ENCODE data around the gene CP. TPM values are rescaled to one million over a fixed set of nuclear protein-coding genes. Genes with fewer than 3 reads are reported as not detected.
"Not testable (repeated sequence)": the region's sequence is repeated elsewhere in the genome, so short reads cannot be mapped to it uniquely, and the experiment has no call there.

Gene CP
- total RNA-seq, 4 donors from 2014 or later = 5.0 to 111 (median 34.6) TPM

GRCh38 chr3:149231871-149232270, 10.2 kb upstream of the CP start:
- Histone ChIP-seq H3K36me3 (no peaks in the 10 kb centered on the region), H3K4me3 (replicated peaks in 1 of 3) (no peak overlapping the region), H3K4me1 (peaks cover 4 to 11% of the 10 kb centered on the region in 2 donors), H3K27ac (no peak overlapping the region), H3K9me3 (no peaks in the 10 kb centered on the region), H3K27me3 (no peaks in the 10 kb centered on the region)
- intact Hi-C loops (cut with DNase I) = no loop called here
- TF ChIP-seq POLR2A (IDR thresholded peaks at IDR 0.05) = no peak
- TF ChIP-seq CTCF (IDR thresholded peaks at IDR 0.05) = no peak
- DNase-seq = no peak
- WGBS, 2 donors = 64 to 68% methylated on average over 2 of the region's 2 CpGs

DNA sequence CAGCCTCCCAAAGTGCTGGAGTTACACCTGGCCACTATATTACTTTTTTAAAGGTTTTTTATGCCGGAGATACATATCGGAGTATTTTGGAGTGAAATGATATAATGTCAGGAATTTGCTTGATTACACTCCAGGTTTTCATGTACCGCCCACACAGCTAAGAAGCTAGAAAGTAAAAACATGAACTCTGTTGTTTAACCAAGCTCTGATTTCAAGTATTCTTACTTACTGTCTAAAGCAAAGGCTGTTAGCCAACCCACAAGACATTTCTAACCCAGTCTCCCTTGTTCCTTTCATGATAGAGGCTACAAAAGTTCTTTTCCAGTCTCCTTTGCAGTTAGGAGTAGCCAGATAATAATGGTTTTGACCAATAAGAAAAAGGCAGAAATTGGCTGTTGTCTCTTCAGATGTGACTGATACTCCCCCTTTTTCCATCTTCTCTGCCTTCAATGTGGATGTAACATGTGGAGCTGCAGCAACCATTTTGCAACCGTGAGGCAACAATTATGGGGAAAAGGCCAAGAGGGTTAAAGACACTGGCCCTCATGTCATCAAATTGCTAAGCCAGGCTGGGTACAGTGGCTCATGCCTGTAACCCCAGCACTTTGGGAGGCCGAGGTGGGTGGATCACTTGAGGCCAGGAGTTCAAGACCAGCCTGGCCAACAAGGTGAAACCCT, 6.1 kb upstream of the CP start:
- no peak for DNase-seq
- Histone ChIP-seq H3K36me3 (no peaks in the 10 kb centered on the region), H3K9me3 (no peaks in the 10 kb centered on the region), H3K4me1 (peaks cover 4 to 22% of the 10 kb centered on the region in 2 donors), H3K27me3 (no peaks in the 10 kb centered on the region), H3K4me3 (replicated peaks in 1 of 3) (no peak overlapping the region), H3K27ac (no peak overlapping the region)
- WGBS, 2 donors = 84 to 91% methylated on average over 5 of the region's 5 CpGs
- no peak for TF ChIP-seq POLR2A (IDR thresholded peaks at IDR 0.05)
- no peak for TF ChIP-seq CTCF (IDR thresholded peaks at IDR 0.05)
- intact Hi-C loops (cut with DNase I) = no loop called here

GRCh38 chr3:149226776-149227175, 5.1 kb upstream of the CP start:
- TF ChIP-seq POLR2A (IDR thresholded peaks at IDR 0.05) = no peak
- TF ChIP-seq CTCF (IDR thresholded peaks at IDR 0.05) = no peak
- intact Hi-C loops (cut with DNase I) = no loop called here
- Histone ChIP-seq H3K9me3 (no peaks in the 10 kb centered on the region), H3K27me3 (no peaks in the 10 kb centered on the region), H3K36me3 (no peaks in the 10 kb centered on the region), H3K27ac (no peak overlapping the region), H3K4me1 (peaks cover 7 to 29% of the 10 kb centered on the region in 2 donors), H3K4me3 (replicated peaks in 1 of 3) (no peak overlapping the region)
- DNase-seq = no peak
- WGBS, 2 donors = 87 to 89% methylated on average over 1 of the region's 1 CpG

- Histone ChIP-seq H3K4me3 (replicated peaks in 1 of 3) (no peak overlapping the region), H3K4me1 (peaks cover 10 to 34% of the 10 kb centered on the region in 2 donors), H3K36me3 (no peaks in the 10 kb centered on the region), H3K9me3 (no peaks in the 10 kb centered on the region), H3K27me3 (no peaks in the 10 kb centered on the region), H3K27ac (peak overlapping the region; percentile 56 to 79 (median 75))
- no peak for TF ChIP-seq CTCF (IDR thresholded peaks at IDR 0.05)
- TF ChIP-seq POLR2A (IDR thresholded peaks at IDR 0.05) = no peak
- intact Hi-C loops (cut with DNase I) = no loop called here
- DNase-seq = no peak
- WGBS, 2 donors = 10 to 14% methylated on average over 9 of the region's 9 CpGs
These were observed 3.3 kb upstream of the CP start for GRCh38 chr3:149224736-149225594.

GRCh38 chr3:149223461-149223820, 1.8 kb upstream of the CP start:
- Histone ChIP-seq H3K4me1 (peaks cover 6 to 34% of the 10 kb centered on the region in 2 donors), H3K27ac (no peak overlapping the region), H3K36me3 (no peaks in the 10 kb centered on the region), H3K4me3 (replicated peaks in 1 of 3) (no peak overlapping the region), H3K9me3 (no peaks in the 10 kb centered on the region), H3K27me3 (no peaks in the 10 kb centered on the region)
- WGBS, 2 donors = 96% methylated on average over 6 of the region's 6 CpGs
- intact Hi-C loops (cut with DNase I) = no loop called here
- no peak for DNase-seq
- TF ChIP-seq POLR2A (IDR thresholded peaks at IDR 0.05) (no peak), CTCF (IDR thresholded peaks at IDR 0.05) (no peak)

DNA sequence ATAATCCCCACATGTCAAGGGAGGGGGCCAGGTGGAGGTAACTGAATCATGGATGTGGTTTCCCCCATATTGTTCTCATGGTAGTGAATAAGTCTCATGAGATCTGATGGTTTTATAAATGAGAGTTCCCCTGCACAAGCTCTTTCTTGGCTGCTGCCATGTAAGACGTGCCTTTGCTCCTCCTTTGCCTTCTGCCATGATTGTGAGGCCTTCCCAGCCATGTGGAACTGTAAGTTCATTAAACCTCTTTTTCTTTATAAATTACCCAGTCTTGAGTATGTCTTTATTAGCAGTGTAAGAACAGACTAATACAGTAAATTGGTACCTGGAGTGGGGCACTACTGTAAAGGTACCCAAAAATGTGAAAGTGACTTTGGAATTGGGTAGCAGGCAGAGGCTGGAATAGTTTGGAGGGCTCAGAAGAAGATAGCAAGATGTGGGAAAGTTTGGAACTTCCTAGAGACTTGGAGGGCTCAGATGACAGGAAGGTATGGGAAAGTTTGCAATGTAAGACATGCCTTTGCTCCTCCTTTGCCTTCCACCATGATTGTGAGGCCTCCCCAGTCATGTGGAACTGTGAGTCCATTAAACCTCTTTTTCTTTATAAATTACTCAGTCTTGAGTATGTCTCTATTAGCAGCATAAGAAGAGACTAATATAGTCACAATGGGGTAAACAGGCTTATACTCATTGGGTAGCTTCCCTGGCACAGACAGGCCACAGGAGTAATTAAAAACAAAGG, 2.1 kb downstream of the CP start:
- H3K4me3 ChIP-seq (replicated peaks in 1 of 3); intact Hi-C loops (cut with DNase I); H3K27me3 ChIP-seq; H3K36me3 ChIP-seq; H3K27ac ChIP-seq; DNase-seq; H3K9me3 ChIP-seq: not testable (repeated sequence)
- 76 to 97% methylated on average over 1 of the region's 1 CpG for WGBS, 2 donors
- peaks cover 6 to 30% of the 10 kb centered on the region in 2 donors for H3K4me1 ChIP-seq

Data from thyroid gland (tissue), 4 donors.